GM12878 (cell line): ENCODE data around the gene AP3B1. TPM values are rescaled to one million over a fixed set of nuclear protein-coding genes. Genes with fewer than 3 reads are reported as not detected.

Source experiments
- ATAC-seq: fragments of 200-7000 bp; cut with Tn5 transposase; 3 replicates; pipeline ENCODE4 v1.9.1; 2020; ENCODE audit warnings: mild to moderate bottlenecking, moderate library complexity
- BruUV-seq: library from RNA; stranded (reverse); fragments of 400-500 nt; replicated peaks from 2 replicates; lab custom pipeline; 2021; lab: Mats Ljungman, UMichigan
- CTCF ChIA-PET: fragments of 300-600 bp; sonication (Branson Sonifier 250); formaldehyde crosslinking; extraction: SDS; loops from one replicate; lab custom pipeline; 2021; ENCODE audit warnings: inconsistent platforms; lab: Yijun Ruan, JAX
- POLR2A ChIA-PET: fragments of 350-600 bp; formaldehyde crosslinking; extraction: SDS; loops from one replicate; lab custom pipeline; 2021; ENCODE audit warnings: inconsistent platforms; lab: Charles Lee
- RAD21 ChIA-PET: fragments of 300-600 bp; sonication (Branson Sonifier 250); formaldehyde crosslinking; loops from one replicate; lab custom pipeline; 2023; ENCODE audit warnings: antibody characterized with exemption; ENCODE audit not compliant: unreplicated experiment; lab: Charles Lee
- SMC1A ChIA-PET: fragments of 300-600 bp; sonication (Branson Sonifier 250); formaldehyde crosslinking; loops from one replicate; lab custom pipeline; 2023; ENCODE audit not compliant: unreplicated experiment, uncharacterized antibody; lab: Charles Lee
- DNase-seq: peaks from one replicate; pipeline ENCODE4 v3.0.0-alpha.2; 2011; ENCODE audit warnings: low read depth, low spot score
- FAIRE-seq: peaks from 3 replicates; lab custom pipeline; 2011; peaks lifted over from hg19 to GRCh38; lab: Jason Lieb, UNC
- H2AFZ ChIP-seq: 2 replicates; pipeline ENCODE4 v1.6.0; 2011; ENCODE audit warnings: low read depth, low read length, control low read depth; ENCODE audit not compliant: control insufficient read depth
- H3K27ac ChIP-seq: 2 replicates; pipeline ENCODE4 v1.5.1; 2011; ENCODE audit warnings: control low read depth; ENCODE audit not compliant: control insufficient read depth, insufficient read depth
- H3K27me3 ChIP-seq, 2 experiments: replicated peaks in 1 of 2; 2 replicates each; pipeline versions ENCODE4 v1.6.0 to v1.6.1; 2011; ENCODE audit warnings: low read length in 1 of 2; ENCODE audit not compliant: control insufficient read depth in 2 of 2, insufficient read depth in 2 of 2
- H3K36me3 ChIP-seq, 2 experiments: 2 replicates each; pipeline ENCODE4 v1.5.1; 2011; ENCODE audit warnings: low read length in 1 of 2; ENCODE audit not compliant: control insufficient read depth in 2 of 2, insufficient read depth in 2 of 2
- H3K4me1 ChIP-seq: 2 replicates; pipeline ENCODE4 v1.6.1; 2011; ENCODE audit warnings: mild to moderate bottlenecking, low read length, moderate library complexity, mixed read lengths; ENCODE audit not compliant: control insufficient read depth, insufficient read depth
- H3K4me2 ChIP-seq: 2 replicates; pipeline ENCODE4 v1.6.0; 2011; ENCODE audit warnings: control low read depth; ENCODE audit not compliant: control insufficient read depth, insufficient read depth
- H3K4me3 ChIP-seq: fragments of 200-600 bp; sonication (generic); 2 replicates; pipeline ENCODE4 v1.5.1; 2016
- H3K79me2 ChIP-seq: 2 replicates; pipeline ENCODE4 v1.6.0; 2011; ENCODE audit warnings: low read length; ENCODE audit not compliant: control insufficient read depth, insufficient read depth
- H3K9ac ChIP-seq: 2 replicates; pipeline ENCODE4 v1.8.0; 2011; ENCODE audit warnings: low read length, control low read depth, mixed read lengths; ENCODE audit not compliant: control insufficient read depth, insufficient read depth
- H3K9me3 ChIP-seq: replicated peaks from 3 replicates; pipeline ENCODE4 v1.5.1; 2011; ENCODE audit warnings: mild to moderate bottlenecking, low read length; ENCODE audit not compliant: control insufficient read depth, insufficient read depth
- H4K20me1 ChIP-seq: 2 replicates; pipeline ENCODE4 v1.6.0; 2011; ENCODE audit not compliant: control insufficient read depth, insufficient read depth
- E2F4 ChIP-seq: IDR thresholded peaks from 2 replicates; pipeline ENCODE4 v1.6.1; 2012; ENCODE audit warnings: low read depth, low read length, improper control_type of control experiment
- FOXM1 ChIP-seq: IDR thresholded peaks from 2 replicates; pipeline ENCODE4 v1.6.1; 2012; ENCODE audit warnings: low read depth, mild to moderate bottlenecking, inconsistent platforms, low read length, moderate library complexity
- LARP7 ChIP-seq: fragments of 450-650 bp; IDR thresholded peaks from 2 replicates; pipeline ENCODE4 v1.6.1; 2017; ENCODE audit warnings: mild to moderate bottlenecking
- NR2C2 ChIP-seq: IDR thresholded peaks from 2 replicates; pipeline ENCODE4 v1.6.1; 2011; ENCODE audit warnings: borderline replicate concordance, low read depth; ENCODE audit not compliant: control insufficient read depth, insufficient read length
- SP1 ChIP-seq: IDR thresholded peaks from one replicate; pipeline ENCODE4 v1.6.1; 2011; ENCODE audit warnings: low read depth, low read length
- ZBTB11 ChIP-seq: fragments of 450-650 bp; formaldehyde crosslinking; IDR thresholded peaks from 2 replicates; pipeline ENCODE4 v1.5.0; 2022; ENCODE audit warnings: mild to moderate bottlenecking, missing genetic modification characterization
- WGBS: methylation state at CpG from one replicate; pipeline ENCODE4 v1.1.6; 2016; ENCODE audit warnings: low lambda C conversion rate; ENCODE audit not compliant: insufficient replicate concordance, insufficient coverage; ENCODE audit errors: missing lambda C conversion rate; 5-methylcytosine and 5-hydroxymethylcytosine counted together
- in situ Hi-C: fragments of 300-500 bp; cut with MboI; formaldehyde crosslinking; loops from 9 replicates; pipeline ENCODE4 v1.14.3; 2018; ENCODE audit warnings: mixed read lengths
- intact Hi-C: fragments of 100-400 bp; cut with micrococcal nuclease; formaldehyde crosslinking; loops from one replicate; pipeline ENCODE4 v1.14.2; 2022; ENCODE audit not compliant: unreplicated experiment
- polyA plus RNA-seq, 11 experiments: library from polyadenylated mRNA; depleted of rRNA in 4 of 11; unstranded in 6 of 11; stranded (reverse) in 5 of 11; fragments of >200 nt; fragmentation: Nextera tagmentation in 4 of 11; fragmentation: Illumina TruSeq in 1 of 11; extraction: Ambion mirVana in 4 of 11; extraction: Trizol in 1 of 11; gene quantifications; 1 replicate in 1 of 11; 2 replicates in 10 of 11; pipeline versions ENCODE4 v1.2.1 to v1.2.3, GENCODE V29; 2011 to 2016; ENCODE audit warnings: inconsistent platforms in 2 of 11, missing spikeins in 2 of 11, low read depth in 1 of 11
- total RNA-seq, 4 experiments: library from RNA; depleted of rRNA in 3 of 4; stranded (reverse); fragments of >200 nt in 3 of 4; fragmentation: Illumina TruSeq in 1 of 4; extraction: Trizol in 1 of 4; gene quantifications; 2 replicates each; pipeline versions ENCODE4 v1.2.1 to v1.2.3, GENCODE V29; 2013 to 2021

AP3B1 gene
- total and polyA plus RNA-seq, 10 of the 15 experiments (the other 5 are each of a cell fraction or from before 2014, with no cell fraction given): 30.9 to 70.8 (median 46.0) TPM

- ATAC-seq: no peak
- POLR2A ChIA-PET: interaction anchor here (0.7 kb wide), 2 partner anchors 18 to 46 kb away, joined by 3 to 5 read pairs; no protein-coding TSS in a partner anchor
These were observed 284.5 kb downstream of the AP3B1 start for GRCh38 chr5:78009937-78010527.

More at GRCh38 chr5:78009937-78010527, 284.5 kb downstream of the AP3B1 start:
- no peaks in the 10 kb centered on the region for H3K27me3 ChIP-seq
- no peak overlapping the region for H3K4me3 ChIP-seq
- H3K27ac ChIP-seq: no peak overlapping the region
- DNase-seq: no peak
- H2AFZ ChIP-seq: no peak overlapping the region
- H3K9ac ChIP-seq: no peak overlapping the region
- no peaks in the 10 kb centered on the region for H3K4me1 ChIP-seq
- H3K36me3 ChIP-seq: peaks cover 0 to 8% of the 10 kb centered on the region in 2 experiments; a peak in 1 of 4 replicates
- H3K4me2 ChIP-seq: no peak overlapping the region
- TF ChIP-seq ZBTB11 (CRISPR knock-in tag): no peak
- TF ChIP-seq E2F4: no peak
- no peak for TF ChIP-seq FOXM1
- no peak for TF ChIP-seq NR2C2
- no peak for TF ChIP-seq SP1
- no peak for TF ChIP-seq LARP7
- TF ChIP-seq, all 136 proteins: peak for 0
- SMC1A ChIA-PET: interaction anchor here (0.8 to 3.4 kb wide), 7 partner anchors 9 to 449 kb away, joined by 3 to 17 read pairs (median 5); no protein-coding TSS in a partner anchor
- FAIRE-seq: no peak
- RAD21 ChIA-PET: interaction anchor here (1.0 to 1.5 kb wide), 3 partner anchors 151 to 450 kb away, joined by 3 to 7 read pairs (median 3); no protein-coding TSS in a partner anchor
- in situ Hi-C loops: no loop called here
- no TSS peak for BruUV-seq
- Histone ChIP-seq H3K79me2 (no peaks in the 10 kb centered on the region), H4K20me1 (no peaks in the 10 kb centered on the region), H3K9me3 (no peaks in the 10 kb centered on the region)
- over 99% methylated on average over 5 of the region's 5 CpGs for WGBS
- CTCF ChIA-PET: interaction anchor here (0.6 to 2.1 kb wide), 10 partner anchors 9 to 493 kb away, joined by 3 to 10 read pairs (median 3); no protein-coding TSS in a partner anchor
- intact Hi-C loops: loop anchor here (2.0 to 5.0 kb wide), 2 partner anchors 363 to 451 kb away; no protein-coding TSS in a partner anchor
